Kidney epithelial cell (primary cell): ENCODE data around the gene NEUROG2. TPM values are rescaled to one million over a fixed set of nuclear protein-coding genes. Genes with fewer than 3 reads are reported as not detected.

ENCODE experiments used
- DNase-seq: peaks from one replicate; pipeline ENCODE4 v3.0.0-alpha.2; 2010; ENCODE audit warnings: low read depth
- H3K27me3 ChIP-seq: 2 replicates; pipeline ENCODE4 v1.6.0; 2011; ENCODE audit warnings: low read length; ENCODE audit not compliant: control insufficient read depth, insufficient read depth
- H3K36me3 ChIP-seq: 2 replicates; pipeline ENCODE4 v1.5.1; 2011; ENCODE audit warnings: low read length; ENCODE audit not compliant: control insufficient read depth, insufficient read depth
- H3K4me3 ChIP-seq: 2 replicates; pipeline ENCODE4 v1.5.1; 2011; ENCODE audit warnings: low read depth, mild to moderate bottlenecking, control low read depth, low read length
- total RNA-seq: library from RNA; depleted of rRNA; stranded (reverse); fragments of >200 nt; gene quantifications from 2 replicates; pipeline ENCODE4 v1.2.3, GENCODE V29; 2015
- TF ChIP-seq, protein P1 (sequence below): IDR thresholded peaks from 2 replicates; pipeline ENCODE4 v1.5.1; 2011; ENCODE audit warnings: mild to moderate bottlenecking, moderate library complexity, low read length, control low read depth, inconsistent platforms; ENCODE audit not compliant: insufficient read depth, poor library complexity, severe bottlenecking

Gene NEUROG2
- total RNA-seq, 1 donor from 2014 or later: not detected

DNA sequence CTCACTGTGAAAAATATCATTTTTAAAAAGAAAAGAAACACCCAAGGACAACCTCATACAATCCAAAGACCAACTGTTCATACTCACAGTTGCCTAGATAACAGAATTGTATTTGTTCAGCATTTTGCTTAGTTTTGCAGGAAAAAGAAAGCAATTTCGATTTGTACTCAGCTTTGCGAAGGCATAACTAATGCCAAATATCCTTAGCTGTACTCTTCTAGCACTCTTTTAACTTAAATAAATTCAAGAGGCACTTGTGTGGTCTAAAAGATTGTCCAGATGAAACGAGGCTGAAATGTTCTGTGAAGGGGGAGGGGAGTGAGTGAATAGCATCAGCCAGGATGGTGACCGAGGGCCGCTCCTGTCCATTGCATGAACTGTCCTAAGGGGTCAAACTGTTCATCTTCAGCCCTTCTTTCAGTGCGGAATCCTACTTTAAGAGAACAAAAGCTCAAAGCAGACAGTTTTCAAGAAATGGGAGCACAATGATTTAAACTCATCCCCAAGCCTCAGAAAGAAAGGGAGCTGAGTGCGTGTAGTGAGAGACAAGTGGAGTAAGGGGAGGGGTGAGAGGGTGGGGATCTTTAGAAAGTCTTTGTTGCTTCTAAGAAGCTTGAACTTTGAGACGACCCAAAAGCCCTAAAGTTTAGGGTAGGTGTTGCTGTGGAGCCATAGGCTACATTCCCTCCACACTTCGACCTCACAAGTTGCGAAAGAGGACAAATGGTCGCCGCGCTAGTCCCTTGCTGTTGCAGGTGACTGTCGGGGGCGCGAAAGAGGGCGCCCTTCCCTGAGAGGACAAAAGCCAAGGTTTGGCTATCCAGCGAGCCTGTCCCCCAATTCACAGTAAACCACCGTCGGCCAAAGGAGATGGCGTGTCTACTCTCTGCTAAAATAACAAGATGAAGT is 4.0 kb upstream of the NEUROG2 start:
- Histone ChIP-seq H3K36me3 (no peaks in the 10 kb centered on the region), H3K4me3 (no peak overlapping the region), H3K27me3 (peaks cover 85% of the 10 kb centered on the region)
- DNase-seq: no peak
- TF ChIP-seq, protein P1, sequence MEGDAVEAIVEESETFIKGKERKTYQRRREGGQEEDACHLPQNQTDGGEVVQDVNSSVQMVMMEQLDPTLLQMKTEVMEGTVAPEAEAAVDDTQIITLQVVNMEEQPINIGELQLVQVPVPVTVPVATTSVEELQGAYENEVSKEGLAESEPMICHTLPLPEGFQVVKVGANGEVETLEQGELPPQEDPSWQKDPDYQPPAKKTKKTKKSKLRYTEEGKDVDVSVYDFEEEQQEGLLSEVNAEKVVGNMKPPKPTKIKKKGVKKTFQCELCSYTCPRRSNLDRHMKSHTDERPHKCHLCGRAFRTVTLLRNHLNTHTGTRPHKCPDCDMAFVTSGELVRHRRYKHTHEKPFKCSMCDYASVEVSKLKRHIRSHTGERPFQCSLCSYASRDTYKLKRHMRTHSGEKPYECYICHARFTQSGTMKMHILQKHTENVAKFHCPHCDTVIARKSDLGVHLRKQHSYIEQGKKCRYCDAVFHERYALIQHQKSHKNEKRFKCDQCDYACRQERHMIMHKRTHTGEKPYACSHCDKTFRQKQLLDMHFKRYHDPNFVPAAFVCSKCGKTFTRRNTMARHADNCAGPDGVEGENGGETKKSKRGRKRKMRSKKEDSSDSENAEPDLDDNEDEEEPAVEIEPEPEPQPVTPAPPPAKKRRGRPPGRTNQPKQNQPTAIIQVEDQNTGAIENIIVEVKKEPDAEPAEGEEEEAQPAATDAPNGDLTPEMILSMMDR: no peak

DNA sequence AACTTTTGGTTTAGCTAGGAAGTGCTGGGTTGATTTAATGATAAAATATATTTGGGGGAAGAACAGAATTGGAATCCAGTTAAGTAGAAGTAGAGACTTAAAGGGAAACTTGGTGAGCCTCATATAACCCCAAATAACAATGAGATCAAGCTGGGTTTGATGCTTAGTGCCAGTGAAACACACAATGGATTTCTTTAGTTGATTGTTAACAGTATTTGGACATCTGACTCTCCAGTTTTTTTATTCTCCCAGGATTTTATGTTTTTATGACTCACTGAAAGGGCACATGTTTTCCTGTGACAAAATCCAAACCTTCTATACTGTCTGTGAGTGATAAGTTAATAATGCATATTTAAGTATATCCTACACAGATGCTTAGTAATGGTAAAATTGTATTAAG is 2.7 kb upstream of the NEUROG2 start:
- H3K4me3 ChIP-seq: no peak overlapping the region
- peaks cover 89% of the 10 kb centered on the region for H3K27me3 ChIP-seq
- TF ChIP-seq, protein P1: no peak
- H3K36me3 ChIP-seq: no peaks in the 10 kb centered on the region
- no peak for DNase-seq

DNA sequence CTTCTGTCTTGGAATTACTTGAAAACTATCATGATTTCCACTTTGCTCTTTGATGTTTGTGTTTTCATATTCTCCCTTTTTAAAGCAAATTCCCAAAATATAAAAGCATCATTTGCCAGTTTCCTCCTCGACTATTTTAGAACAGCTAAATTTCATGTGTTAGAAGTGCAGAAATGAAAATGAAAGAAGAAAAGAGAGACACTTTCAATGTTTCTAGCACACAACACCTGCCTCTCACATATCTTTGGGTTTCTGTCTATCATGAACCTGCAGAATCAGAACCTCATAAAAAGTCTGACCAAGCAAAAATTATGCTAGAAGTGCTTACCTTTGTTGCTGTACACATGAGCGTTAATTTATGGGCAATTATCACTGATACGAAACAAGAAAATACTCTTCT is 1.9 kb upstream of the NEUROG2 start:
- Histone ChIP-seq H3K27me3 (peaks cover 83% of the 10 kb centered on the region), H3K36me3 (no peaks in the 10 kb centered on the region), H3K4me3 (no peak overlapping the region)
- DNase-seq: no peak
- TF ChIP-seq, protein P1: no peak

DNA sequence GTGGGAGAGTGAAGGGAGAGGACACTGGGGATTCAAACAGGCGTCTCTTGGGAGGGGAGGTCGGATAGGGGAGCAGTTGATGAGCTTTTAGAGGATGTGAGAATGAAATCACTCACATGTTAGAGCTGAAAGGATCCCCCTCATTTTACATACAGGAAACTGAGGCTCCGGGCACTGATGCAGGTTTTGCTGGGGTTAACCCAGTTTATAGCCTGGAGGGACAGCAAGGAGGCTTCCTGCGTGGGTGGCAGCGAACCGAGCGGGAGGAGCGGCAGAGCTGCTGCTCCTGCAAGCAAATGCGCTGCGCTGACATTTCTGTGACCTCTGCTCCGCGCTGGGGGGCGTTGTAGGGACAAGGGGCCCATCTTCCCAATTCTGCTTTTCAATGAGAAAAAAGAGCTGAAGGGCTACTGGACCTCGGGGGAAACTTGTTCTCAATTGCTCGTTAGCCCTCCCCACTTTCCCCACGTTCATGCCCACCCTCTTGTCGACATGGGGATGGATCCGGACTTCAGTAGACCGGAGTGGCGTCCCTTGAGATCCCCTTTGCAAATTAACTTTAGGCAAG is 1.2 kb upstream of the NEUROG2 start:
- Histone ChIP-seq H3K27me3 (peaks cover 79% of the 10 kb centered on the region), H3K4me3 (no peak overlapping the region), H3K36me3 (no peaks in the 10 kb centered on the region)
- TF ChIP-seq, protein P1: no peak
- no peak for DNase-seq

DNA sequence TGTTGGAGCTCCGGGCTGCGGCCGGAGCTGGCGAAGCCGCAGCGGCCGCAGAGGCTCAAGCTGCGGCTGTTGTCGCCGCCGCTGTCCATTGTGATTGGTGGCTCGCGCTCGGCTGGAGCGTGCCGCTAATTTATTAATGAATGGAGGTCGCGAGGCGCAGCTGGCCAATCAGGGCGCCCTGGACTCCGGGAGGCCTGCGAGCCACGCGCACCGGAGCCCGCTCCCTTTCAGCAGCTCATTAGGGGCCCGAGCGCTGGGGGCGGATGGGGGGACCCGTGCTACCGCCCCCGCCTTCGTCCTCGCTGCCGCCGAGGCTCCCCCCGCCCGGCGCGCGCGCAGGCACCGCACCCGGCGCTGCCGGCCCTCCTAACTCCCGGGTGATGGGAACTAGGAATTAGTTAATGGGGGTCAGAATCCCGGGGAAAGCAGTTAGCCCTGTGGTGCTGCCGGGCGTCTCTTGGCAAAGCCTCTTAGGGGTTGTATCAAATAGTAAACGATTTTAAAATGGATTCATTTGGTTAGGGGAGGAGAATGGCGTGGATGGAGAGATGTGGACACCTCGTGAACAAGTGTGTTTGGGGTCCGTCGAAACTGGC is 589 bp upstream of the NEUROG2 start:
- DNase-seq: no peak
- Histone ChIP-seq H3K4me3 (no peak overlapping the region), H3K36me3 (no peaks in the 10 kb centered on the region), H3K27me3 (peaks cover 78% of the 10 kb centered on the region)
- TF ChIP-seq, protein P1: no peak
